GM06990 (cell line): Measurements from ENCODE around the gene PIK3AP1.

Experiments
- DNase-seq: peaks from one replicate; pipeline ENCODE4 v3.0.0-alpha.2; 2011; ENCODE audit not compliant: insufficient read length; ENCODE audit errors: extremely low read depth
- H3K27me3 ChIP-seq: replicated peaks from 2 replicates; pipeline ENCODE4 v1.6.0; 2011; ENCODE audit warnings: low read length; ENCODE audit not compliant: control insufficient read depth, insufficient read depth
- H3K36me3 ChIP-seq: 2 replicates; pipeline ENCODE4 v1.5.1; 2011; ENCODE audit warnings: low read length; ENCODE audit not compliant: control insufficient read depth, insufficient read depth
- H3K4me3 ChIP-seq: replicated peaks from 2 replicates; pipeline ENCODE4 v1.5.1; 2011; ENCODE audit warnings: low read depth, mild to moderate bottlenecking, control low read depth, low read length
- CTCF ChIP-seq: IDR thresholded peaks from 2 replicates; pipeline ENCODE4 v1.5.1; 2011; ENCODE audit warnings: low read length, control low read depth, mild to moderate bottlenecking, inconsistent platforms; ENCODE audit not compliant: insufficient read depth, poor library complexity, severe bottlenecking

PIK3AP1 gene

GRCh38 chr10:96573036-96573435 is 147.3 kb downstream of the PIK3AP1 start:
- no peaks in the 10 kb centered on the region for H3K27me3 ChIP-seq
- DNase-seq: no peak
- no peak for TF ChIP-seq CTCF
- H3K4me3 ChIP-seq: no peak overlapping the region
- H3K36me3 ChIP-seq: no peaks in the 10 kb centered on the region; the same call in 1 of the 2 replicates

DNA sequence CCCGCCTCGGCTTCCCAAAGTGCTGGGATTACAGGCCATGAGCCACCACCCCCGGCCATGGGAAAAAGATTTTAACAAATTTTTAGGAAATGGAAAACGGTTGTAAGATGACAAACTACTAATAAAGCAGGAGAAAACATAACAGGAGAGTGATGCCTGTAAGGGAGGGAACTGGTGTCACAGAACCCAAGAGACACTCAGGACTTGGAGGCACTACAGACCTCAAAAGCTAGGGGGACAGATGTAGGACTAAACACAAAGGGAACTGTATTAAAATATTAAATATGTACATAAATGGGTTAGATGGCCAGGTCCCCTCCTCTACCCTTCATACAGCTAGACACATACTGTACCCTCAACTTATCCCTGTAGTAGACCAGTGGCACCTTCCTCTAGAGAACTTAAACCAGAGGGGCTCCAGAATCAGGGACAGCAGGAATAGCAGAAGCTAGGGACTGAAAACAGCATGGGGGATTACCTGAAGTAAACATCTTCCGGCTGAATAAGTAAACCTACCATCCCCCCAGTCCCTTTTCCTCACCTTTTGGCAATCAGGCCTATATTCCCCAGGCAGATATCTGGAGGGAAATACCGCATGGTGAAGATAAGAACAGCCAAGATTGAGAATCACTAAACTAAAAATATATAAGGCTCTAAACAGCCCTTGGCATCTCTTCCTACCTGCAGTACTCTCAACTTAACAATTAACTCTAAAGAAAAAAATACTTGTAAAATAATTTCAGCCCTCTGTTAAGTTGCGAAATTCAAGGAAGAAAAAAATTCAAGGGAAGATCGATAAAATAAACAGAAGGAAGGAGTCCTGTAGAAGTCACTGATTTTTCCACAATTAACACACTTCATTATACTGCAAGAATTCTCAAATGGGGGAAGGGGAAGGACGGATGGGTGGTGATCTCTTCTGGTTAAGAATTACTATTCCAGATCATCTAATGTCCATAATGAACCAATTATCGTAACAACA is 149.0 kb downstream of the PIK3AP1 start:
- DNase-seq: no peak
- Histone ChIP-seq H3K4me3 (no peak overlapping the region), H3K36me3 (no peaks in the 10 kb centered on the region; the same call in 1 of the 2 replicates), H3K27me3 (no peaks in the 10 kb centered on the region)
- no peak for TF ChIP-seq CTCF

DNA sequence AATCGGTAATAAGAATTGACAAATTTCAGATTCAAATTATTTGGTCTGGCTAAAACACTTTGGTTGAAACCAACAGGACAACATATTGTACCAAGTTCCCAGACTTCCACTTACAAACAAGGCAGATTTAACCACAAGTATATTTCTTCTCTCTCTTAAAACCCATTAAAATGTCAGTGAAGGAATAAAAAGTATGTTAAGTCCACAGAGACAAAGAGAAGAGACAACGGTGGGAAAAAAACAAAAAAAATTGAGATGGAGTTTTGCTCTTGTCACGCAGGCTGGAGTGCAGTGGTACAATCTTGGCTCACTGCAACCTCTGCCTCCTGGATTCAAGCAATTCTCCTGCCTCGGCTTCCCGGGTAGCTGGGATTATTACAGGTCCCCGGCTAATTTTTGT is 149.8 kb downstream of the PIK3AP1 start:
- no peak for DNase-seq
- H3K36me3 ChIP-seq: no peaks in the 10 kb centered on the region; the same call in 1 of the 2 replicates
- H3K4me3 ChIP-seq: no peak overlapping the region
- H3K27me3 ChIP-seq: no peaks in the 10 kb centered on the region
- no peak for TF ChIP-seq CTCF

DNA sequence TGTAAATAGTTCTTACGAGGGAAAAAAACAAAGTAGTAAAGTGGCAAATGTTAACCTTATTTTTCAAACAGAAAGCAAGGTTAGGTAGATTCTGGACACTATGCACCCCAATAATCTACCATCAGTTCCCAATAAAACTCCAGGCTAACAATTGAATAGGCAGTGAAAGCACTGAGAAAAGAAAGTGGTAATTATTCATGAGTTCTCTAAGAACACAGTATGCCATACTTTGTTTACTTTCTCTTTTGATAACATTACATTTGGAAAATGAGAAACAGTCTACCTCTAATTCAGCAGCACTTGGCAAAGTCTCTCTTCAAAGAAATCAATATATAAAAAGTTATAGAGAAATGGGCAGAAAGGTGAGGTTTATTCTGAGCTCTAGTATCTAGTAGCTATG is 151.9 kb downstream of the PIK3AP1 start:
- TF ChIP-seq CTCF: no peak
- H3K27me3 ChIP-seq: no peaks in the 10 kb centered on the region
- no peak overlapping the region for H3K4me3 ChIP-seq
- H3K36me3 ChIP-seq: peaks cover 1% of the 10 kb centered on the region; the same call in 1 of the 2 replicates
- DNase-seq: no peak

DNA sequence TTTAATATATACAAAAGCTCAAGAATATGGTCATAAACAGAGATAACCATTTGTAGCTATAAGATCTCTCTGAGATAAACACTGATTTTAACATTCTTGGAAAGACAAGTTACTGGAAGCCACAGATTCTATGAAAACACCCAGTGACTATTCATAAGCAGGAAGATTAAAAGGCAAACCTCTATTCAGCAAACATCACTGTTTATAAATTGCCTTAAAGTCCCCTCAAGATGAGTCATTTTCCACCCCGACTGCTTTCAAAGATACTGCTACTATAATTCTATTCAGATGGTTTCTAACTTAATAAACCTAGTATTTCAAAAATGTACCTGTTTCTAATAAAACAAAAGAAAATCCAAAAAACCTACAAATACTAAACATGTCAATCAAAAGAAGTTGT is 154.5 kb downstream of the PIK3AP1 start:
- H3K27me3 ChIP-seq: no peaks in the 10 kb centered on the region
- H3K36me3 ChIP-seq: peaks cover 1% of the 10 kb centered on the region; the same call in 1 of the 2 replicates
- H3K4me3 ChIP-seq: no peak overlapping the region
- TF ChIP-seq CTCF: no peak
- no peak for DNase-seq
